HepG2 (cell line): ENCODE results near the gene ABHD15. TPM values are rescaled to one million over a fixed set of nuclear protein-coding genes. Genes with fewer than 3 reads are reported as not detected.

Source experiments
- ATAC-seq: fragments of 200-7000 bp; cut with Tn5 transposase; 3 replicates; pipeline ENCODE4 v1.9.1; 2020; ENCODE audit warnings: mild to moderate bottlenecking, moderate library complexity
- BruUV-seq: library from RNA; stranded (reverse); fragments of 400-500 nt; replicated peaks from 2 replicates; lab custom pipeline; 2021; lab: Mats Ljungman, UMichigan
- CTCF ChIA-PET: fragments of 300-600 bp; formaldehyde crosslinking; extraction: SDS; loops from one replicate; lab custom pipeline; 2021; ENCODE audit warnings: low total read pairs, inconsistent platforms, low intra/inter-chr PET ratio; lab: Yijun Ruan, JAX
- POLR2A ChIA-PET: fragments of 350-600 bp; sonication (Branson Sonifier 250); formaldehyde crosslinking; loops from one replicate; lab custom pipeline; 2020; ENCODE audit warnings: antibody characterized with exemption, inconsistent platforms; lab: Yijun Ruan, JAX
- DNase-seq: peaks from one replicate; pipeline ENCODE4 v3.0.0-alpha.2; 2015; ENCODE audit warnings: low spot score
- FAIRE-seq: peaks from 3 replicates; lab custom pipeline; 2011; peaks lifted over from hg19 to GRCh38; lab: Jason Lieb, UNC
- H2AFZ ChIP-seq: one replicate; pipeline ENCODE4 v1.6.1; 2011; ENCODE audit warnings: low read length, inconsistent platforms
- H3K27ac ChIP-seq: fragments of 300-600 bp; 3 replicates; pipeline ENCODE4 v1.8.0; 2011; ENCODE audit warnings: mixed run types, mild to moderate bottlenecking, mixed read lengths, low read length, inconsistent platforms; ENCODE audit not compliant: insufficient read depth; ENCODE audit errors: extremely low read length
- H3K27me3 ChIP-seq, 2 experiments: fragments of 200-600 bp in 1 of 2; 2 replicates in 1 of 2; 3 replicates in 1 of 2; pipeline versions ENCODE4 v1.6.0 to v1.8.0; 2011; ENCODE audit warnings: low read length in 2 of 2, mild to moderate bottlenecking in 2 of 2, moderate library complexity in 2 of 2, inconsistent platforms in 1 of 2; ENCODE audit not compliant: insufficient read depth in 2 of 2, control insufficient read depth in 1 of 2
- H3K36me3 ChIP-seq, 2 experiments: fragments of 200-600 bp in 1 of 2; replicated peaks in 1 of 2; 2 replicates in 1 of 2; 3 replicates in 1 of 2; pipeline versions ENCODE4 v1.5.1 to v1.8.0; 2011; ENCODE audit warnings: low read length in 2 of 2, inconsistent platforms in 1 of 2; ENCODE audit not compliant: insufficient read depth in 2 of 2, control insufficient read depth in 1 of 2
- H3K4me1 ChIP-seq: 2 replicates; pipeline ENCODE4 v1.5.1; 2012; ENCODE audit warnings: low read length, inconsistent platforms; ENCODE audit not compliant: insufficient read depth
- H3K4me2 ChIP-seq: 2 replicates; pipeline ENCODE4 v1.6.0; 2011; ENCODE audit warnings: low read depth, low read length, inconsistent platforms
- H3K4me3 ChIP-seq, 3 experiments: fragments of 200-600 bp in 1 of 3; sonication (generic), shearing (Covaris generic) in 1 of 3; replicated peaks in 1 of 3; 2 replicates each; pipeline ENCODE4 v1.5.1; 2011 to 2016; ENCODE audit warnings: low read length in 3 of 3, inconsistent platforms in 2 of 3, low read depth in 2 of 3, mild to moderate bottlenecking in 2 of 3, control low read depth in 1 of 3, mixed read lengths in 1 of 3; ENCODE audit not compliant: insufficient read depth in 1 of 3
- H3K79me2 ChIP-seq: one replicate; pipeline ENCODE4 v1.6.1; 2011; ENCODE audit warnings: low read length, inconsistent platforms; ENCODE audit not compliant: insufficient read depth
- H3K9ac ChIP-seq: 2 replicates; pipeline ENCODE4 v1.6.0; 2011; ENCODE audit warnings: mild to moderate bottlenecking, low read depth, low read length, inconsistent platforms; ENCODE audit not compliant: insufficient read depth
- H3K9me3 ChIP-seq: 2 replicates; pipeline ENCODE4 v1.5.1; 2012; ENCODE audit warnings: mild to moderate bottlenecking, low read length
- H4K20me1 ChIP-seq: 2 replicates; pipeline ENCODE4 v1.6.0; 2011; ENCODE audit warnings: inconsistent platforms, mild to moderate bottlenecking, low read length, moderate library complexity; ENCODE audit not compliant: insufficient read depth
- CC2D1A ChIP-seq: sonication (generic); formaldehyde crosslinking; IDR thresholded peaks from 2 replicates; pipeline ENCODE4 v1.8.1; 2023; ENCODE audit warnings: mild to moderate bottlenecking, missing genetic modification reagents
- HHEX ChIP-seq: IDR thresholded peaks from 2 replicates; pipeline ENCODE4 v1.6.1; 2016; ENCODE audit warnings: control low read depth
- MLLT10 ChIP-seq: sonication (generic); formaldehyde crosslinking; IDR thresholded peaks from 2 replicates; pipeline ENCODE4 v1.4.0; 2020; ENCODE audit warnings: missing genetic modification reagents
- SKI ChIP-seq: fragments of 450-650 bp; IDR thresholded peaks from one replicate; pipeline ENCODE4 v1.6.1; 2018; ENCODE audit warnings: mild to moderate bottlenecking; ENCODE audit not compliant: partially characterized antibody
- STAG1 ChIP-seq: sonication (generic); formaldehyde crosslinking; IDR thresholded peaks from 2 replicates; pipeline ENCODE4 v1.4.0; 2020; ENCODE audit warnings: missing genetic modification reagents
- TGIF2 ChIP-seq: IDR thresholded peaks from 2 replicates; pipeline ENCODE4 v1.6.1; 2016; ENCODE audit warnings: control low read depth, missing compliant biosample characterization
- TRIM24 ChIP-seq: sonication (generic); formaldehyde crosslinking; IDR thresholded peaks from 2 replicates; pipeline ENCODE4 v1.8.0; 2022; ENCODE audit warnings: mild to moderate bottlenecking, missing genetic modification reagents
- ZNF12 ChIP-seq: sonication (generic); formaldehyde crosslinking; IDR thresholded peaks from 2 replicates; pipeline ENCODE4 v1.5.0; 2020; ENCODE audit warnings: missing genetic modification reagents
- ZNF460 ChIP-seq: sonication (generic); formaldehyde crosslinking; IDR thresholded peaks from 2 replicates; pipeline ENCODE4 v1.5.1; 2020; ENCODE audit warnings: missing genetic modification reagents, mild to moderate bottlenecking, borderline replicate concordance
- ZNF674 ChIP-seq: sonication (generic); formaldehyde crosslinking; IDR thresholded peaks from 2 replicates; pipeline ENCODE4 v1.5.0; 2020; ENCODE audit warnings: low read depth, mild to moderate bottlenecking, missing genetic modification reagents
- ZNF720 ChIP-seq: sonication (generic); formaldehyde crosslinking; IDR thresholded peaks from 2 replicates; pipeline ENCODE4 v1.4.0; 2020; ENCODE audit warnings: missing genetic modification reagents
- WGBS: methylation state at CpG from one replicate; pipeline ENCODE4 v1.1.6; 2017; ENCODE audit warnings: low lambda C conversion rate; 5-methylcytosine and 5-hydroxymethylcytosine counted together
- in situ Hi-C: cut with HindIII; loops from 2 replicates; pipeline ENCODE4 v1.10.0; 2017; ENCODE audit warnings: low pct_unique_long_range_greater_than_20kb; ENCODE audit not compliant: extremely low pct_ligation_motif_present
- intact Hi-C: fragments of 100-400 bp; cut with micrococcal nuclease; formaldehyde crosslinking; loops from one replicate; pipeline ENCODE4 v1.10.0; 2022; ENCODE audit not compliant: unreplicated experiment
- polyA plus RNA-seq, 8 experiments: library from polyadenylated mRNA; depleted of rRNA in 3 of 8; stranded (reverse) in 7 of 8; unstranded in 1 of 8; fragments of >200 nt; fragmentation: Illumina TruSeq in 4 of 8; extraction: Trizol in 4 of 8; gene quantifications; 2 replicates each; pipeline versions ENCODE4 v1.2.1 to v1.2.3, GENCODE V29; 2011 to 2016; ENCODE audit warnings: low read depth in 4 of 8, missing spikeins in 1 of 8, mixed read lengths in 1 of 8; ENCODE audit not compliant: insufficient read depth in 1 of 8
- total RNA-seq, 5 experiments: library from RNA; depleted of rRNA; stranded (reverse); fragments of >200 nt; fragmentation: Illumina TruSeq; extraction: Trizol; gene quantifications; 2 replicates each; pipeline ENCODE4 v1.2.3, GENCODE V29; 2016; ENCODE audit warnings: low read depth in 1 of 5
- TF ChIP-seq, protein P1 (sequence below): IDR thresholded peaks from 2 replicates; pipeline ENCODE4 v1.6.1; 2016
- TF ChIP-seq, protein P2 (sequence below): sonication (generic); formaldehyde crosslinking; IDR thresholded peaks from 2 replicates; pipeline ENCODE4 v1.4.0; 2020; ENCODE audit warnings: mild to moderate bottlenecking, missing genetic modification reagents
- TF ChIP-seq, protein P3 (sequence below): sonication (generic); formaldehyde crosslinking; IDR thresholded peaks from 2 replicates; pipeline ENCODE4 v1.4.0; 2020; ENCODE audit warnings: missing genetic modification reagents, borderline replicate concordance
- TF ChIP-seq, protein P4 (sequence below): sonication (generic); formaldehyde crosslinking; IDR thresholded peaks from 2 replicates; pipeline ENCODE4 v1.4.0; 2020; ENCODE audit warnings: missing genetic modification reagents
- TF ChIP-seq, protein P5 (sequence below): sonication (generic); formaldehyde crosslinking; IDR thresholded peaks from 2 replicates; pipeline ENCODE4 v1.5.1; 2020; ENCODE audit warnings: missing genetic modification reagents, mild to moderate bottlenecking, borderline replicate concordance

Gene ABHD15
- total and polyA plus RNA-seq, 2 of the 13 experiments (the other 11 are each of a cell fraction or from before 2014, with no cell fraction given): 2.4 to 7.7 TPM

DNA sequence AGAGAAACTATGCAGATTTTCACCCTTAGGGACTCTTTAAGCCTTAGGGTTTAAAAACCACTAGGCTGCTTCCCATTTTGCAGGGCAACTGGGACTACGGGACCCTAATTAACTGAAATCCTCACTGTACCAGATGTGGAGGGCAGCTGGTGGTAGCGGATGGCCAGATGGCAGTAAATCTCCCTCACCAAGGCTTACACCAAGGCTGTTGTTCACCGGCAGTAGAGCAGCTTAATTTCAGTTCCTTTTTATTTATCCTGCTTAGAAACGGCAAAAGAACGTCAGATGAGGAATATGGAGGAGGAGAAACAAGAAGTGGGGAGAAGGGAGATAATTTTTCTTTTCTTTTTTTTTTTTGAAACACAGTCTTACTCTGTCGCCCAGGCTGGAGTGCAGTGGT is 6.5 kb downstream of the ABHD15 start:
- no peaks in the 10 kb centered on the region; a peak in 1 of 5 replicates for H3K36me3 ChIP-seq
- 0 out of 2 replicates have a peak, but pooled peaks cover 5% of the 10 kb centered on the region for H4K20me1 ChIP-seq
- POLR2A ChIA-PET: interaction anchor here (1.2 kb wide), 1 partner anchor 32 kb away, joined by 3 read pairs; no protein-coding TSS in a partner anchor
- no peak for ATAC-seq
- H2AFZ ChIP-seq: no peak overlapping the region
- DNase-seq: no peak
- H3K27me3 ChIP-seq: 0 out of 5 replicates have a peak, but pooled peaks cover 0 to under 1% of the 10 kb centered on the region in 2 experiments
- H3K9me3 ChIP-seq: no peaks in the 10 kb centered on the region
- H3K4me3 ChIP-seq: no peak overlapping the region
- CTCF ChIA-PET: no interaction called here
- H3K4me2 ChIP-seq: no peak overlapping the region
- BruUV-seq: no TSS peak
- TF ChIP-seq ZNF674 (CRISPR knock-in tag) (no peak), CC2D1A (CRISPR knock-in tag) (no peak), ZNF12 (CRISPR knock-in tag) (no peak), STAG1 (CRISPR knock-in tag) (no peak), TGIF2 (CRISPR knock-in tag) (no peak), TRIM24 (CRISPR knock-in tag) (no peak), ZNF460 (CRISPR knock-in tag) (no peak), HHEX (no peak), SKI (no peak), MLLT10 (no peak), ZNF720 (CRISPR knock-in tag) (no peak)
- TF ChIP-seq, protein P1, sequence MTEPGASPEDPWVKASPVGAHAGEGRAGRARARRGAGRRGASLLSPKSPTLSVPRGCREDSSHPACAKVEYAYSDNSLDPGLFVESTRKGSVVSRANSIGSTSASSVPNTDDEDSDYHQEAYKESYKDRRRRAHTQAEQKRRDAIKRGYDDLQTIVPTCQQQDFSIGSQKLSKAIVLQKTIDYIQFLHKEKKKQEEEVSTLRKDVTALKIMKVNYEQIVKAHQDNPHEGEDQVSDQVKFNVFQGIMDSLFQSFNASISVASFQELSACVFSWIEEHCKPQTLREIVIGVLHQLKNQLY (CRISPR knock-in tag): no peak
- TF ChIP-seq, protein P2, sequence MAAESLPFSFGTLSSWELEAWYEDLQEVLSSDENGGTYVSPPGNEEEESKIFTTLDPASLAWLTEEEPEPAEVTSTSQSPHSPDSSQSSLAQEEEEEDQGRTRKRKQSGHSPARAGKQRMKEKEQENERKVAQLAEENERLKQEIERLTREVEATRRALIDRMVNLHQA (CRISPR knock-in tag): no peak
- TF ChIP-seq, protein P3, sequence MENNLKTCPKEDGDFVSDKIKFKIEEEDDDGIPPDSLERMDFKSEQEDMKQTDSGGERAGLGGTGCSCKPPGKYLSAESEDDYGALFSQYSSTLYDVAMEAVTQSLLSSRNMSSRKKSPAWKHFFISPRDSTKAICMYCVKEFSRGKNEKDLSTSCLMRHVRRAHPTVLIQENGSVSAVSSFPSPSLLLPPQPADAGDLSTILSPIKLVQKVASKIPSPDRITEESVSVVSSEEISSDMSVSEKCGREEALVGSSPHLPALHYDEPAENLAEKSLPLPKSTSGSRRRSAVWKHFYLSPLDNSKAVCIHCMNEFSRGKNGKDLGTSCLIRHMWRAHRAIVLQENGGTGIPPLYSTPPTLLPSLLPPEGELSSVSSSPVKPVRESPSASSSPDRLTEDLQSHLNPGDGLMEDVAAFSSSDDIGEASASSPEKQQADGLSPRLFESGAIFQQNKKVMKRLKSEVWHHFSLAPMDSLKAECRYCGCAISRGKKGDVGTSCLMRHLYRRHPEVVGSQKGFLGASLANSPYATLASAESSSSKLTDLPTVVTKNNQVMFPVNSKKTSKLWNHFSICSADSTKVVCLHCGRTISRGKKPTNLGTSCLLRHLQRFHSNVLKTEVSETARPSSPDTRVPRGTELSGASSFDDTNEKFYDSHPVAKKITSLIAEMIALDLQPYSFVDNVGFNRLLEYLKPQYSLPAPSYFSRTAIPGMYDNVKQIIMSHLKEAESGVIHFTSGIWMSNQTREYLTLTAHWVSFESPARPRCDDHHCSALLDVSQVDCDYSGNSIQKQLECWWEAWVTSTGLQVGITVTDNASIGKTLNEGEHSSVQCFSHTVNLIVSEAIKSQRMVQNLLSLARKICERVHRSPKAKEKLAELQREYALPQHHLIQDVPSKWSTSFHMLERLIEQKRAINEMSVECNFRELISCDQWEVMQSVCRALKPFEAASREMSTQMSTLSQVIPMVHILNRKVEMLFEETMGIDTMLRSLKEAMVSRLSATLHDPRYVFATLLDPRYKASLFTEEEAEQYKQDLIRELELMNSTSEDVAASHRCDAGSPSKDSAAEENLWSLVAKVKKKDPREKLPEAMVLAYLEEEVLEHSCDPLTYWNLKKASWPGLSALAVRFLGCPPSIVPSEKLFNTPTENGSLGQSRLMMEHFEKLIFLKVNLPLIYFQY (CRISPR knock-in tag): no peak
- TF ChIP-seq, protein P4, sequence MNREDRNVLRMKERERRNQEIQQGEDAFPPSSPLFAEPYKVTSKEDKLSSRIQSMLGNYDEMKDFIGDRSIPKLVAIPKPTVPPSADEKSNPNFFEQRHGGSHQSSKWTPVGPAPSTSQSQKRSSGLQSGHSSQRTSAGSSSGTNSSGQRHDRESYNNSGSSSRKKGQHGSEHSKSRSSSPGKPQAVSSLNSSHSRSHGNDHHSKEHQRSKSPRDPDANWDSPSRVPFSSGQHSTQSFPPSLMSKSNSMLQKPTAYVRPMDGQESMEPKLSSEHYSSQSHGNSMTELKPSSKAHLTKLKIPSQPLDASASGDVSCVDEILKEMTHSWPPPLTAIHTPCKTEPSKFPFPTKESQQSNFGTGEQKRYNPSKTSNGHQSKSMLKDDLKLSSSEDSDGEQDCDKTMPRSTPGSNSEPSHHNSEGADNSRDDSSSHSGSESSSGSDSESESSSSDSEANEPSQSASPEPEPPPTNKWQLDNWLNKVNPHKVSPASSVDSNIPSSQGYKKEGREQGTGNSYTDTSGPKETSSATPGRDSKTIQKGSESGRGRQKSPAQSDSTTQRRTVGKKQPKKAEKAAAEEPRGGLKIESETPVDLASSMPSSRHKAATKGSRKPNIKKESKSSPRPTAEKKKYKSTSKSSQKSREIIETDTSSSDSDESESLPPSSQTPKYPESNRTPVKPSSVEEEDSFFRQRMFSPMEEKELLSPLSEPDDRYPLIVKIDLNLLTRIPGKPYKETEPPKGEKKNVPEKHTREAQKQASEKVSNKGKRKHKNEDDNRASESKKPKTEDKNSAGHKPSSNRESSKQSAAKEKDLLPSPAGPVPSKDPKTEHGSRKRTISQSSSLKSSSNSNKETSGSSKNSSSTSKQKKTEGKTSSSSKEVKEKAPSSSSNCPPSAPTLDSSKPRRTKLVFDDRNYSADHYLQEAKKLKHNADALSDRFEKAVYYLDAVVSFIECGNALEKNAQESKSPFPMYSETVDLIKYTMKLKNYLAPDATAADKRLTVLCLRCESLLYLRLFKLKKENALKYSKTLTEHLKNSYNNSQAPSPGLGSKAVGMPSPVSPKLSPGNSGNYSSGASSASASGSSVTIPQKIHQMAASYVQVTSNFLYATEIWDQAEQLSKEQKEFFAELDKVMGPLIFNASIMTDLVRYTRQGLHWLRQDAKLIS (CRISPR knock-in tag): no peak
- TF ChIP-seq, protein P5, sequence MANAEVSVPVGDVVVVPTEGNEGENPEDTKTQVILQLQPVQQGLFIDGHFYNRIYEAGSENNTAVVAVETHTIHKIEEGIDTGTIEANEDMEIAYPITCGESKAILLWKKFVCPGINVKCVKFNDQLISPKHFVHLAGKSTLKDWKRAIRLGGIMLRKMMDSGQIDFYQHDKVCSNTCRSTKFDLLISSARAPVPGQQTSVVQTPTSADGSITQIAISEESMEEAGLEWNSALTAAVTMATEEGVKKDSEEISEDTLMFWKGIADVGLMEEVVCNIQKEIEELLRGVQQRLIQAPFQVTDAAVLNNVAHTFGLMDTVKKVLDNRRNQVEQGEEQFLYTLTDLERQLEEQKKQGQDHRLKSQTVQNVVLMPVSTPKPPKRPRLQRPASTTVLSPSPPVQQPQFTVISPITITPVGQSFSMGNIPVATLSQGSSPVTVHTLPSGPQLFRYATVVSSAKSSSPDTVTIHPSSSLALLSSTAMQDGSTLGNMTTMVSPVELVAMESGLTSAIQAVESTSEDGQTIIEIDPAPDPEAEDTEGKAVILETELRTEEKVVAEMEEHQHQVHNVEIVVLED (CRISPR knock-in tag): no peak
- H3K4me1 ChIP-seq: peaks cover 40% of the 10 kb centered on the region
- no peak overlapping the region for H3K27ac ChIP-seq
- no peak for FAIRE-seq
- no peak overlapping the region for H3K9ac ChIP-seq
- in situ Hi-C loops (no loop called here), intact Hi-C loops (loop anchor here (10.0 kb wide), 1 partner anchor 266 kb away; the partner anchor contains the start of gene NUFIP2)
- 96% methylated on average over 6 of the region's 6 CpGs for WGBS
- H3K79me2 ChIP-seq: no peaks in the 10 kb centered on the region
